Thoracic aorta (tissue), 2 donors: ENCODE data around the gene ZNF418. TPM values are rescaled to one million over a fixed set of nuclear protein-coding genes. Genes with fewer than 3 reads are reported as not detected.

Experiments
- ATAC-seq: fragments of 150-250 bp; one replicate; pipeline ENCODE4 v1.8.0; 2017; ENCODE audit warnings: low read depth; ENCODE audit not compliant: insufficient number of reproducible peaks, low FRiP score
- DNase-seq: peaks from one replicate; pipeline ENCODE4 v3.0.0-alpha.2; 2020; ENCODE audit warnings: low spot score
- H3K27ac ChIP-seq, 2 donors: fragments of 200-600 bp; sonication (generic); 1 replicate in 1 of 2; 2 replicates in 1 of 2; pipeline ENCODE4 v1.5.1; 2016; ENCODE audit warnings: mild to moderate bottlenecking in 2 of 2, moderate library complexity in 2 of 2
- H3K27me3 ChIP-seq: fragments of 200-600 bp; sonication (generic); replicated peaks from 2 replicates; pipeline ENCODE4 v1.6.0; 2016; ENCODE audit warnings: mild to moderate bottlenecking; ENCODE audit not compliant: insufficient read depth
- H3K36me3 ChIP-seq: fragments of 200-600 bp; sonication (generic); one replicate; pipeline ENCODE4 v1.5.1; 2016
- H3K4me1 ChIP-seq, 2 donors: fragments of 200-600 bp; sonication (generic); 1 replicate in 1 of 2; 2 replicates in 1 of 2; pipeline versions ENCODE4 v1.5.1 to v1.6.0; 2016; ENCODE audit warnings: low read depth in 2 of 2, mild to moderate bottlenecking in 1 of 2; ENCODE audit not compliant: control insufficient read depth in 1 of 2
- H3K4me3 ChIP-seq: fragments of 200-600 bp; sonication (generic); 2 replicates; pipeline ENCODE4 v1.5.1; 2016; ENCODE audit warnings: mild to moderate bottlenecking
- H3K9me3 ChIP-seq: fragments of 200-600 bp; sonication (generic); 2 replicates; pipeline ENCODE4 v1.5.1; 2016
- total RNA-seq, 2 donors: library from RNA; depleted of rRNA; stranded (reverse); fragments of >200 nt; gene quantifications; one replicate each; pipeline versions ENCODE4 v1.1.0 to v1.2.3, GENCODE V29; 2016
- TF ChIP-seq, protein P1 (sequence below): fragments of 200-600 bp; sonication (generic); IDR thresholded peaks from one replicate; pipeline ENCODE4 v1.5.1; 2019; ENCODE audit warnings: antibody characterized with exemption

The ZNF418 gene
- total RNA-seq = 1 to 10 TPM; 3.2 to 6.1 TPM

GRCh38 chr19:57934820-57935665 lies at the start of gene ZNF418:
Gene ZNF418, minus strand, starts transcription at chr19:57935402. Its CDS starts 1,580 bp downstream, at chr19:57933822.
- H3K4me1 ChIP-seq = no peaks in the 10 kb centered on the region
- peak within 1 kb of the TSS; percentile 73 for H3K4me3 ChIP-seq
- ATAC-seq = no peak
- DNase-seq = no peak
- TF ChIP-seq, protein P1, sequence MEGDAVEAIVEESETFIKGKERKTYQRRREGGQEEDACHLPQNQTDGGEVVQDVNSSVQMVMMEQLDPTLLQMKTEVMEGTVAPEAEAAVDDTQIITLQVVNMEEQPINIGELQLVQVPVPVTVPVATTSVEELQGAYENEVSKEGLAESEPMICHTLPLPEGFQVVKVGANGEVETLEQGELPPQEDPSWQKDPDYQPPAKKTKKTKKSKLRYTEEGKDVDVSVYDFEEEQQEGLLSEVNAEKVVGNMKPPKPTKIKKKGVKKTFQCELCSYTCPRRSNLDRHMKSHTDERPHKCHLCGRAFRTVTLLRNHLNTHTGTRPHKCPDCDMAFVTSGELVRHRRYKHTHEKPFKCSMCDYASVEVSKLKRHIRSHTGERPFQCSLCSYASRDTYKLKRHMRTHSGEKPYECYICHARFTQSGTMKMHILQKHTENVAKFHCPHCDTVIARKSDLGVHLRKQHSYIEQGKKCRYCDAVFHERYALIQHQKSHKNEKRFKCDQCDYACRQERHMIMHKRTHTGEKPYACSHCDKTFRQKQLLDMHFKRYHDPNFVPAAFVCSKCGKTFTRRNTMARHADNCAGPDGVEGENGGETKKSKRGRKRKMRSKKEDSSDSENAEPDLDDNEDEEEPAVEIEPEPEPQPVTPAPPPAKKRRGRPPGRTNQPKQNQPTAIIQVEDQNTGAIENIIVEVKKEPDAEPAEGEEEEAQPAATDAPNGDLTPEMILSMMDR = no peak
- no peaks in the 10 kb centered on the region for H3K27me3 ChIP-seq
- peaks cover 66% of the 10 kb centered on the region for H3K9me3 ChIP-seq
- peaks cover 23% of the 10 kb centered on the region for H3K36me3 ChIP-seq
- no peak within 1 kb of the TSS for H3K27ac ChIP-seq

GRCh38 chr19:57978586-57979289 lies 43.5 kb upstream of the ZNF418 start:
- no peaks in the 10 kb centered on the region for H3K4me1 ChIP-seq
- peaks cover 100% of the 10 kb centered on the region for H3K9me3 ChIP-seq
- DNase-seq = no peak
- TF ChIP-seq, protein P1 = no peak
- H3K27me3 ChIP-seq = no peaks in the 10 kb centered on the region
- peaks cover 74% of the 10 kb centered on the region for H3K36me3 ChIP-seq
- H3K4me3 ChIP-seq = peak overlapping the region; percentile 25
- H3K27ac ChIP-seq = no peak overlapping the region
- ATAC-seq = no peak

- ATAC-seq (no peak), DNase-seq (no peak)
- TF ChIP-seq, protein P1 = no peak
- no peak within 1 kb of the TSS for H3K4me3 ChIP-seq
- H3K4me1 ChIP-seq = no peaks in the 10 kb centered on the region
- no peaks in the 10 kb centered on the region for H3K27me3 ChIP-seq
- H3K27ac ChIP-seq = no peak within 1 kb of the TSS
- H3K36me3 ChIP-seq = peaks cover 34% of the 10 kb centered on the region
- H3K9me3 ChIP-seq = peaks cover 95% of the 10 kb centered on the region
These were observed 39.2 kb upstream of the ZNF418 start, which contains the start of gene C19orf18 for GRCh38 chr19:57974434-57974833. Gene C19orf18, minus strand, starts transcription at chr19:57974534. Its CDS starts 102 bp downstream, at chr19:57974432.

GRCh38 chr19:57964761-57965160 lies 29.6 kb upstream of the ZNF418 start:
- H3K9me3 ChIP-seq = peaks cover 67% of the 10 kb centered on the region
- TF ChIP-seq, protein P1 = no peak
- H3K4me3 ChIP-seq = no peak overlapping the region
- ATAC-seq (no peak), DNase-seq (no peak)
- H3K4me1 ChIP-seq = no peaks in the 10 kb centered on the region
- H3K27me3 ChIP-seq = no peaks in the 10 kb centered on the region
- no peak overlapping the region for H3K27ac ChIP-seq
- peaks cover 5% of the 10 kb centered on the region for H3K36me3 ChIP-seq

DNA sequence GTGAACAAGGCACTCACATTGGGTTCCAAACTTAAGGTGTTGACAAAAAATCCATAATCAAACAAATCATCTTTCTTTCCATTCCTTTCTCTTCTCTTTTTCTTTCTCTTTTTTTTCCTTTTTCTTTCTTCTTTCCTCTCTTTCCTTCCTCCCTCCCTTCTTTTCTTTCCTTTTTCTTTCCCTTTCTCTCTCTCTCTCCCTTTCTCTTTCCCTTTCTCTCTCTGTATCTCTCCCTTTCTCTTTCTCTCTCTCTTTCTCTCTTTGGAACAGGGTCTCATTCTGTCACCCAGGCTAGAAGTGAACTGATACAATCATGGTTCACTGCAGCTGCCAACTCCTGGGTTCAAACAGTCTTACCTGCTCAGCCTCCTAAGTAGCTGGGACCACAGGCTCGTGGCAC lies 26.6 kb upstream of the ZNF418 start:
- TF ChIP-seq, protein P1 = no peak
- Histone ChIP-seq H3K27ac (no peak overlapping the region), H3K36me3 (no peaks in the 10 kb centered on the region), H3K9me3 (peaks cover 53% of the 10 kb centered on the region), H3K4me1 (no peaks in the 10 kb centered on the region), H3K4me3 (no peak overlapping the region), H3K27me3 (no peaks in the 10 kb centered on the region)
- ATAC-seq (no peak), DNase-seq (no peak)
